GM19395 (cell line): Measurements from ENCODE around the gene EGLN3.
"Not testable (repeated sequence)": the region's sequence is repeated elsewhere in the genome, so short reads cannot be mapped to it uniquely, and the experiment has no call there.

Experiments
- ATAC-seq: cut with Tn5 transposase; IDR thresholded peaks from one replicate; pipeline ENCODE4 v1.9.1; 2021; ENCODE audit warnings: mild to moderate bottlenecking, moderate library complexity; ENCODE audit not compliant: unreplicated experiment

EGLN3 gene

DNA sequence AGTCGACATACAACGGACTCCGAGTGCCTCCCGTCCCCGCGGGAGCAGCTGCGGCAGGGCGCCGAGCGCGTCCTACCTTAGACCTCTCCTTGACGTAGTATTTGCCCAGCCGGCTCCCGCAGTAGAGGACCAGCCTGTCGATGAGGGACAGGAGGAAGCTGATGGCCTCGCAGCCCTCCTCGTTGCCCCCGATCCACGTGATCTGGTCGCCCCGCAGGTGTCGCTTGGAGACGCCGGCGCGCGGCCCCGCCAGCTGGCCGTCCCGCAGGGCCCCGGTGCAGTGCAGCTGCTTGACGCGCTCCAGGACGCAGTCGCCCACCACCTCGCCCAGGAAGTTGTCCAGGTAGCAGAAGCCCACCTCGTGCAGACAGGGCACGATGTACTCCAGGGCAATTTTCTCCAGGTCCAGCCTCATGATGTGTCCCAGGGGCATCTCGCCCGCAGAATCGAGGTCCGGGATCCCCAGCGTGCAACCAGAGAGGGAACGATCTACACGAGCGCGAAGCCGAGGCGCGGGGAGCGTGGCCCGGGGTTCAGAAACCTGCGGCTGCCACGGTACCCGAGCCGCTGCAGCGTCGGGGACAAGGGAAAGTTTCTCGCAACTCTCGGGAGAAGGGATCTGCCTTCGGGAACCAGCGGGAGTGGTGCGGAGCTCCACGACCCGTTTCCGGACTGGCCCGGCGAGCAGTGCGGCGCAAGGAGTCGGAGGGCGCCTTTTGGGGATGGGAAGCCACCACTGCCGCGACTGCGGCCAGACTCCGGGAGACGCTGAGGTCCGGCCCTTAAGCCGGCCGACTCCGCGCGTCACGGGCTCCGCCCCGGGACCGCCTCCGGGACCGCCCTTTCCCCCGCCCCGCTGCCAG lies at the start of gene EGLN3:
Gene EGLN3, minus strand, starts transcription at position 755 of the 863 bp plus-strand sequence. Its CDS starts 322 bp downstream, at position 433.
- ATAC-seq = peak; percentile 78

GRCh38 chr14:34000396-34000795 lies 49.5 kb upstream of the EGLN3 start:
- no peak for ATAC-seq

- ATAC-seq = no peak
Observed at GRCh38 chr14:33999771-34000291, 49.0 kb upstream of the EGLN3 start.

DNA sequence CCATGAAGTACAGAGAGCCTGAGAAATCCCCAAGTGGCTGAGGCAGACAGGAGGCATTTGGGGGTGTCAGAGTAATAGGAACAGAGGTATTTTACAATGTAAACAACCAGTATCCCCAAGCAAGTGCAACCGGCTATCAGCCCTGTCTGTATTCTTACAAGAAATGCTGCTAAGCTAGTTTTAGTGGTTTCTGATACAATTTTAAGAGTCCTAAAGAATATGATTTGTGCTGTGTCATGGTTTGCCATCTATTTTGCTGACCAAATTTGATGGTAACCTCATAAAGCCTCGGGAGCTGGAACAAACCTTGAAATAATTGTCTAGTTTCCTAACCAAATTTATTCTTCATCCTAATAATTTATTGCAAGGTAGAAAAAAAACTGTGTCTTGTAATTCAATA lies 46.7 kb upstream of the EGLN3 start:
- no peak for ATAC-seq

DNA sequence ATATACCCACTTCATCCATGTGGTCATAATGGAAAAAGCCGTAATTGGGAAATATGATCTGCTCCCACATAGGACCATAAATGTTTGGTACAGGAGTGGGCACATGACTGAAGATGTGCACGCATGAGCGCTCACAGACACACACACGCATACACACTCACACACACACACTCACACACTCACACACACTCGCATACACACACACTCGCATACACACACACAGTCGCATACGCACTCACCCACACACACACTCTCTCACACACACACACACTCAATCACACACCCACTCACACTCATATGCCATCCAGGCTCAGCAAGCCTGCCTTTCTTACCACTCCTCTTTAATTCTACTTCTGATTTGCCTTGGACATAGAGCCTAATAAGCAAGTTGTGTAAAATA lies 45.6 kb upstream of the EGLN3 start:
- no peak for ATAC-seq

GRCh38 chr14:33993246-33993645 lies 42.4 kb upstream of the EGLN3 start:
- no peak for ATAC-seq

- no peak for ATAC-seq
Observed at GRCh38 chr14:33992274-33993007, 41.6 kb upstream of the EGLN3 start.

DNA sequence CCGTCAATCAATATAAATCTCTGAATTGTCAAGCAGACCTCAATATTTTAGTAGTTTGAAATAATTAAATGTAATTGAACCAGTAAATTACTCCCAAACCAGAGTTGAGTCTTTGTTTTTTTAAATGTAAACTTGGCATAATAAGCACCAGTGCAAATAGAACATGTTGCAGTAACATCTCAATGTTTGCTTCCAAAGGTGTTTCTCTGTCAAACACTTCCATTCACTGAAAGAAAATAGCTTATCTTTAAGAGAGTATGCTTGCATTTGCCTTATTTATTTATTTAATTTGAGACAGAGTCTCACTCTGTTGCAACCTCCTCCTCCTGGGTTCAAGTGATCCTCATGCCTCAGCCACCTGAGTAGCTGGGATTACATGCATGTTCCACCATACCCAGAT lies 39.9 kb upstream of the EGLN3 start:
- no peak for ATAC-seq

DNA sequence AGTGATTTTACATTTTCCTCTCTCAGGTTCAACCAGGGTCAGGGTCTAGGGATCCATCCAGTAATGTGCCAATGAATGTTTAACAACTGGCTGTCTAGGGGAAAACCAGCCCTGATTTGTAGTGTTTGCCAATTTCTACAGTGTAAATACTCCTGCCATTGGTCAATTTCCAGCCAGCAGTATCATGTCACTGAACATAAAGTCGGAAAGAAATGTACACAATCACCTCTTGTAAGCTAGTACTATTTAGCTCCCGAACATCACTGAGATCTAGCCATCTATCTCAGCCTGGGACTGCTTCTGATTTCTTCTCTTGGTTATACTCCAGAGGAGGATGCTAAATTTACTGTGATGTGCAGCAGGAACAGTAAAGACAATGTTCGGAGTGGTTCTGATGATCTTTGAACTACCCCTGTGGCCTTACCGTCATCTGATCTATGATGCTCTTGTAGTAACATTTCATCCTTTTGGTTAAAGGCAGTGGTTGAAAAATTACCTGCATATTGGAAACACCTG lies 36.7 kb upstream of the EGLN3 start:
- no peak for ATAC-seq

DNA sequence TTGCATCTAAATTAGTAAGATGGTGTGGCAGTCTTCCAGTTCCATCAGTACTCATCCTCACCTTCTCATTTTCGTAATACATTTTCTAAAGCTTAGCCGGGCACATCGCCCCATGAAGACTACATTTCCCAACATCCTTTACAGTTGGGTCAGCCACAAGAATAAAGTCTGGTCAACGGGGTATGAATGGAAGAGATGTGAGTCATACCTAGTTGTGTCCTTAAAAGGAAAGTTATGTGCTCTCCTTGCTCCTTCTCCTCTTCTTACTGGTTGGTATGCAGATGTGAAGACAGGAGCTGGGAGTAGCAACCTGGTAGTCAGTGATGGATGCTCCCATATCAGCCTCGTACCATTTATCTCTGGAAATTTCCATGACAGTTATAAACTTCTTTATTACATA lies 35.9 kb upstream of the EGLN3 start:
- ATAC-seq = no peak

- ATAC-seq = no peak
Observed at GRCh38 chr14:33985242-33985641, 34.4 kb upstream of the EGLN3 start.

- ATAC-seq = peak; percentile 71
Observed at GRCh38 chr14:33979613-33980276, 28.9 kb upstream of the EGLN3 start.

GRCh38 chr14:33978892-33979612 lies 28.2 kb upstream of the EGLN3 start:
- ATAC-seq = no peak

- peak; percentile 91 for ATAC-seq
Observed at GRCh38 chr14:33972583-33973081, 21.8 kb upstream of the EGLN3 start.

GRCh38 chr14:33969846-33970245 lies 19.0 kb upstream of the EGLN3 start:
- not testable (repeated sequence) for ATAC-seq

GRCh38 chr14:33968722-33969121 lies 17.8 kb upstream of the EGLN3 start:
- ATAC-seq = no peak

DNA sequence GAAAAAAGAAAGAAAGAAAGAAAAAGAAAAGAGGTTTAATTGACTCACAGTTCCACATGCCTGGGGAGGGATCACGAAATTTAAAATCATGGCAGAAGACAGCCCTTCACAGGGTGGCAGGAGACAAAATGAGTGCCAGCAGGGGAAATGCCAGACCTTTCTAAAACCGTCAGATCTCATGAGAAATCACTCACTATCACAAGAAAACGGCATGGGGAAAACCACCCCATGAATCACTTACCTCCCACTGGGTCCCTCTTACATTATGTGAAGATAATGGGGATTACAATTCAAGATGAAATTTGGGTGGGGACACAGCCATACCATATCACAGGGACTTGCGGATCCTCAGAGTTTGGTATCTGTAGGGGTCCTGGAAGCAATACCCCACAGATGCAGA lies 16.3 kb upstream of the EGLN3 start:
- no peak for ATAC-seq

- ATAC-seq = no peak
Observed at GRCh38 chr14:33966276-33966675, 15.4 kb upstream of the EGLN3 start.

DNA sequence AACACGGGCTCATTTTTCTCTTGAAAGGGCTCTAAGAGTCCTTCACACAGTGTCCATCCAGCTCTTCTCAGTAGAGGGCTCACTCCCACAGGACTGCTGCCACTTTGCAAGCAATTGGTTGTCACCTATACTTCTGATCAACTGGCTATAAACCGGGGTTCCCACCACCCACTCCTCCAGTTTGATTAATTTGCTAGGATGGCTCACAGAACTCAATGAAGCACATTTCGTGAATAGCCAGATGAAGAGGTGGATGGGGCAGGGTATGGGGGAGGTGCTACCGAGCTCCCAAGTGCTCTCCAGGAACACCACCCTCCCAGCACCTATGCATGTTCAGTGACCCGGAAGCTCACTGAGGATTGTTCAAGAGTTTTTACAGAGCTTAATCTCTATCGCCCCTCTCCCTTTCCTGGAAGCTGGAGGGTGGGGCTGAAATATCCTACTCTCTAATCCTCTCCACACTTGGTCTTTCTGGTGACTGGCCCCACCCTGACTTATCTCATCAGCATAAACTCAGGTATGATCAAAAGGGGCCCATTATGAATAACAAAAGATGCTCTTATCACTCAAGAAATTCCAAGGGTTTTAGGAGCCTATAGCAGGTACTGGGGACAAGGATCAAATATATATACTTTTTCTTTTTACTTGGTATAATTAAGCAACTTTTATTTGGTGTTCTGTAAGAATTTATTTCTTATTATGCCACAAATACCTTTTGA lies 13.9 kb upstream of the EGLN3 start:
- ATAC-seq = no peak

DNA sequence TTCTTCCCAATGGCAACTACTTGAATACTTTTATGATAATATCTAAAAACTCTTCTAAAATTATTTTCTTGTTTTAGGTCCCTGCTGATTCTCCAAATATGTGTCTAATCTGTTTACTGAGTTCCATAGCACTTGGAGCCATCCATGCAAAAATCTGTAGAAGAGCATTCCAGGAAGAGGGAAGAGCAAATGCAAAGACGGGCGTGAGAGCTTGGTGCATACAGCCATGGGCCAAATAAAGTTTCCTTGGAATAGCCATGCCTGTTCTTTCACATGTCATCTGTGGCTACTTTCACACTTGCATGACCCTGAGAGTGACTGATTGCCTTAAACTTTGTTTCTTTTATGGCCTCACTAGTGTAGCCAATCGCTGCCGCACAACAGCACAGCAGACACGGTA lies 13.0 kb upstream of the EGLN3 start:
- ATAC-seq = no peak
